Activated CD4-positive, alpha-beta memory T cell treated with anti-CD3 and anti-CD28 coated beads, Interleukin-2, amount 10 ng/mL, durations not matched to agents 7 days and 5 days (primary cell): ENCODE results near the gene SYNM. TPM values are rescaled to one million over a fixed set of nuclear protein-coding genes. Genes with fewer than 3 reads are reported as not detected.

ENCODE experiments used
- CTCF ChIA-PET: fragments of 350-600 bp; sonication (Branson Sonifier 250); formaldehyde crosslinking; loops from one replicate; lab custom pipeline; 2021; ENCODE audit warnings: antibody characterized with exemption, inconsistent platforms; lab: Charles Lee
- POLR2A ChIA-PET: fragments of 350-600 bp; sonication (Branson Sonifier 250); formaldehyde crosslinking; loops from one replicate; lab custom pipeline; 2021; ENCODE audit warnings: antibody characterized with exemption; lab: Charles Lee
- DNase-seq: peaks from one replicate; pipeline ENCODE4 v3.0.0-alpha.2; 2020
- H3K27ac Mint-ChIP-seq: one replicate; pipeline ENCODE4 v1.8.0; 2021; ENCODE audit warnings: mild to moderate bottlenecking, mixed read lengths
- H3K27me3 Mint-ChIP-seq: one replicate; pipeline ENCODE4 v1.8.0; 2021; ENCODE audit warnings: mixed read lengths
- H3K36me3 Mint-ChIP-seq: one replicate; pipeline ENCODE4 v1.8.0; 2021; ENCODE audit warnings: low read depth, mixed read lengths
- H3K4me1 Mint-ChIP-seq: one replicate; pipeline ENCODE4 v1.8.0; 2021; ENCODE audit warnings: mixed read lengths
- H3K4me3 Mint-ChIP-seq: one replicate; pipeline ENCODE4 v1.8.0; 2021; ENCODE audit warnings: mild to moderate bottlenecking, mixed read lengths
- H3K9me3 Mint-ChIP-seq: one replicate; pipeline ENCODE4 v1.8.0; 2021; ENCODE audit warnings: mixed read lengths
- total RNA-seq, 2 experiments: library from RNA; stranded (reverse); gene quantifications; one replicate each; pipeline ENCODE4 v1.2.3, GENCODE V29; 2021

SYNM gene
- total RNA-seq, 2 experiments from 2014 or later, result 5.5 to 5.7 TPM

DNA sequence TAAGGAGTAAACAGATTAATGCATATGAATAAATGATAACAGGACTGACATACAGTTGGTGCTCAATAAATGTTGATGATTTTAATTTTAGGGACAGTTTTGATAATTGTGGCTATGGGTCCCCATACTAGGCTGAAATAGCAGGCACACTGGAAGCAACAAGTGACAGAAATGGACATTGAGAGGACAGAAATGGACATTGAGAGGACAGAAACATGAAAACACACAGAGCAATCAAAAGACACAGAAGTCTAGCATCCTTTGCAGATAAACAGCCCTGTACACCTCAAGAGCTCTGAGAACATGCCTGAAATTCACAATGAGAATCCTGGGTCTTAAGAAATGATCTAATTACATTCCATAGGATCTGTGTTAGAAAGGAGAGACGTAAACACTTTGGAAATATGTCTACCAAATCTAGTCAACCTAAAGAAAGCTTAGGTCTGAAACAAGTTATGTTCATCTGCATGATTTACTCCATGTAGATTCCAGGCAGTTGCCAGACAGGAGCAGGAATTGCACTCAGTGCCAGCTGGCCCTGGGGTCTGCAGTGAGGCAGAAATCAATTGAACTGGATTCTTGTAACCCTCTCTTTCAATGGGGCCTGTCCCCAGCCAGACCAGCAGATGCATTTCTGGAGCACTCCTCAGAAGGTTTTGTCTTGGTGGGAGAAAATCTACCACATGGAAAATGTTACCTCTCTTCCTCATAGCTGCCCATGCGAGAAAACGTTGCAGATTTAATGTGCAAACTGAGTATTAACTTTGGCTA is 60.3 kb downstream of the SYNM start:
- Mint-ChIP-seq H3K4me1 (peaks cover 2% of the 10 kb centered on the region), H3K36me3 (no peaks in the 10 kb centered on the region), H3K27me3 (no peaks in the 10 kb centered on the region), H3K27ac (no peak overlapping the region), H3K4me3 (no peak overlapping the region), H3K9me3 (no peaks in the 10 kb centered on the region)
- POLR2A ChIA-PET, result no interaction called here
- DNase-seq, result no peak
- CTCF ChIA-PET, result no interaction called here

DNA sequence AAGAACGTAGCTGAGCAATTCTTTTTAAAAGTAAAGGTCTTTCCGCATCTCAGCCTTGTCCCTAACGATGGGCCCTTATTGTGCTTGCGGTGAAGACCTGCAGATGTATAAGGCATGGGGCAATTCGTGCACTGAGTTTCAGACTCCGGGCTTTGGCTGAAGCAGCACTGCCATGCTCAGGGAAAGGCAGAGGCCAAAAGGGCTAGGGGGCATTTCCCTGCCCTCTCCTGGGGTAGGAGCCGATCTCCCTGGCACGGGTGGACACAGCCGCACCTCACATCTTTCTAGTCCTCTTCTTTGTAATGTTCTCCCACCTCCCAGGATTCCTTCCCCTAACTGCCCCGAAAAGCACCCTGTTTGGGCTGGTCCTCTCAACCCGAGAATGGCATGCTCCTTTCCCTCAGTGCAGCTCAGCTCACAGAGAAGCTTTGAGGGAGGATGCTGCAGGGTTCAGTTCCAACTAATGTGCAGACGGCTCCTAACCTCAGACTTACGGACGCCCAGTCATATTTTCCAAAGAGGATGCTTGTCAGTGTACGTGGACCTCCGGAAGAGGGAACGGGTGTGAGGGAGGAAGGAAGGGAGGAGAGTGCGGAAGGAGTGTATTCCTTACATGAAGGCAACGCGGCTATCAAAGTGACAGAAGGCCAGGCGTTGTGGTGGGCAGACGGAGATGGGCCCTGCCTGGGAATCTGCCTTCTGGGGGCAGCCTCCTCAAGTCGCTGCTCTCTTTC is 61.2 kb downstream of the SYNM start:
- Mint-ChIP-seq H3K27ac (no peak overlapping the region), H3K9me3 (no peaks in the 10 kb centered on the region), H3K4me1 (peaks cover 2% of the 10 kb centered on the region), H3K27me3 (no peaks in the 10 kb centered on the region), H3K36me3 (no peaks in the 10 kb centered on the region), H3K4me3 (no peak overlapping the region)
- POLR2A ChIA-PET, result no interaction called here
- CTCF ChIA-PET, result no interaction called here
- DNase-seq, result no peak

GRCh38 chr15:99167201-99167600 is 62.3 kb downstream of the SYNM start:
- Mint-ChIP-seq H3K4me1 (peaks cover 2% of the 10 kb centered on the region), H3K9me3 (no peaks in the 10 kb centered on the region), H3K36me3 (no peaks in the 10 kb centered on the region), H3K4me3 (no peak overlapping the region), H3K27ac (no peak overlapping the region), H3K27me3 (no peaks in the 10 kb centered on the region)
- ChIA-PET CTCF (no interaction called here), POLR2A (no interaction called here)
- DNase-seq, result no peak

DNA sequence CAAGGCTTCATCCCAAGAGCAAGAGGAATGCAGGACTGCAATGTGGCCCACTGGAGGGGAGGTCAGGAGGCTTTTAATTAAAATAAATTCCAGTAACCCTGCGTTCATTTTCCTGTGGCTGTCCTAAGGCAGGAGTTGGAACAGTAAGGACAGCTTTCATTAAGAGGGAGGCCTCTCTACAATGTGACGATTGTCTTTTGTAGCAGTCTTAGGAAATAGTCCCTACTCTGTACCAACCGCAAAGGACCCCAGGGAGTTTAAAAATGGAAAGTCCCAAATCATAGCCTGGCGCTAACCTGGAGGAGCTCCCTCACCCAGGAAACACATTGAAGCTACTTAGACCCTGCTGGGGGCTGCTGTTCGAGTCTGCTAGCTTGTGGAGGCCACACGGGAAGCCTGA is 62.8 kb downstream of the SYNM start:
- Mint-ChIP-seq H3K36me3 (no peaks in the 10 kb centered on the region), H3K4me1 (peaks cover 2% of the 10 kb centered on the region), H3K4me3 (no peak overlapping the region), H3K9me3 (no peaks in the 10 kb centered on the region), H3K27me3 (no peaks in the 10 kb centered on the region), H3K27ac (no peak overlapping the region)
- POLR2A ChIA-PET, result no interaction called here
- no peak for DNase-seq
- CTCF ChIA-PET, result no interaction called here

- no peak for DNase-seq
- ChIA-PET POLR2A (no interaction called here), CTCF (no interaction called here)
- no peak overlapping the region for H3K4me3 Mint-ChIP-seq
- no peaks in the 10 kb centered on the region for H3K9me3 Mint-ChIP-seq
- H3K27ac Mint-ChIP-seq, result no peak overlapping the region
- no peaks in the 10 kb centered on the region for H3K4me1 Mint-ChIP-seq
- no peaks in the 10 kb centered on the region for H3K27me3 Mint-ChIP-seq
- no peaks in the 10 kb centered on the region for H3K36me3 Mint-ChIP-seq
Measured at GRCh38 chr15:99168601-99169580, 64.0 kb downstream of the SYNM start.

DNA sequence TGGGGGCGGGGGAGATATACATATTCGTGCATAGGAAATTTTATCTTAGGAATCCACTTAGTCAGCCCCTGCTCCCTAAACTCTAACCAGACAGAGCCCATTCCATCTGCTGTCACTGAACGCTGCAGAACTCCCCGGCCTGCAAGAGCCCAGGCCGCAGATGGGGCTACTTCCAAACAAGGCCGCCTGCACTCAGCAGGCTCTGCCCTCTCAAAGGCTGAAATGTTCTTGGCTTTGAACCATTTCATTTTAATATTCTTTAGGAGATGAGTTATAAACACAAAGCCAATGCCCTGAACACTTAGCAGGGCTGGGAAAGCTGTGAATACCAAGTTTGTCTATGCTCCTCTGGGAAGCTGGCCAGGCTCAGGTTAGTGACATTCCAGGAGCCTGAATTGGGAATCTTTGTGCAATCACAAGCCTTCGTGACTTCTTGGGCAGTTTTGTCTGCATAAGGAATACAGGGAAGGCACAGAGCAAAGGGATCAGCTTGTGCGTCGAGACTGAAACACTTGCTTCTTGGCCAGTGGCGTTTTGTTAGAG is 65.0 kb downstream of the SYNM start:
- Mint-ChIP-seq H3K4me1 (no peaks in the 10 kb centered on the region), H3K9me3 (no peaks in the 10 kb centered on the region), H3K4me3 (no peak overlapping the region), H3K27ac (no peak overlapping the region), H3K27me3 (no peaks in the 10 kb centered on the region), H3K36me3 (no peaks in the 10 kb centered on the region)
- DNase-seq, result no peak
- CTCF ChIA-PET, result no interaction called here
- POLR2A ChIA-PET, result no interaction called here

- CTCF ChIA-PET, result no interaction called here
- Mint-ChIP-seq H3K9me3 (no peaks in the 10 kb centered on the region), H3K4me1 (no peaks in the 10 kb centered on the region), H3K27me3 (no peaks in the 10 kb centered on the region), H3K36me3 (no peaks in the 10 kb centered on the region), H3K4me3 (no peak overlapping the region), H3K27ac (no peak overlapping the region)
- POLR2A ChIA-PET, result no interaction called here
- DNase-seq, result no peak
Measured at GRCh38 chr15:99170476-99171065, 65.7 kb downstream of the SYNM start.

DNA sequence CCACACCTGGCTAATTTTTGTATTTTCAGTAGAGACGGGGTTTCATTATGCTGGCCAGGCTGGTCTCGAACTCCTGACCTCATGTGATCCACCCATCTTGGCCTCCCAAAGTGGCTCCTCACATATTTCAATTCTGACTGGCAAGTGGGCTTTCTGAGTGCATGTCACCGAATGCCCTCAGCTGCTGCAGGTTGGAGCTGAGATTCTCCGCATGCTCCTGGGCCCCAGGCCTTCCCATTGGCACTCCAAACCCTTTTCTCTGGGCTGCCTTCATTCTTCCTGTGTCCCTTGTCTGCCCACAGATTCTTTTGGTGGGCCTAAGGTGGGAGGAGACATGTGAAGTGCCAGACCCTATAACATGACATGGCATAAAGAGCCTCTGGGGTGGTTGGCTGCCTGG is 67.3 kb downstream of the SYNM start:
- H3K27ac Mint-ChIP-seq, result no peak overlapping the region
- H3K4me1 Mint-ChIP-seq, result no peaks in the 10 kb centered on the region
- ChIA-PET CTCF (no interaction called here), POLR2A (no interaction called here)
- no peak overlapping the region for H3K4me3 Mint-ChIP-seq
- no peaks in the 10 kb centered on the region for H3K36me3 Mint-ChIP-seq
- DNase-seq, result no peak
- no peaks in the 10 kb centered on the region for H3K27me3 Mint-ChIP-seq
- H3K9me3 Mint-ChIP-seq, result no peaks in the 10 kb centered on the region

- H3K27ac Mint-ChIP-seq, result no peak overlapping the region
- DNase-seq, result no peak
- no peaks in the 10 kb centered on the region for H3K27me3 Mint-ChIP-seq
- CTCF ChIA-PET, result no interaction called here
- no peak overlapping the region for H3K4me3 Mint-ChIP-seq
- no peaks in the 10 kb centered on the region for H3K4me1 Mint-ChIP-seq
- no peaks in the 10 kb centered on the region for H3K36me3 Mint-ChIP-seq
- POLR2A ChIA-PET, result no interaction called here
- H3K9me3 Mint-ChIP-seq, result no peaks in the 10 kb centered on the region
Measured at GRCh38 chr15:99172989-99173388, 68.1 kb downstream of the SYNM start.

DNA sequence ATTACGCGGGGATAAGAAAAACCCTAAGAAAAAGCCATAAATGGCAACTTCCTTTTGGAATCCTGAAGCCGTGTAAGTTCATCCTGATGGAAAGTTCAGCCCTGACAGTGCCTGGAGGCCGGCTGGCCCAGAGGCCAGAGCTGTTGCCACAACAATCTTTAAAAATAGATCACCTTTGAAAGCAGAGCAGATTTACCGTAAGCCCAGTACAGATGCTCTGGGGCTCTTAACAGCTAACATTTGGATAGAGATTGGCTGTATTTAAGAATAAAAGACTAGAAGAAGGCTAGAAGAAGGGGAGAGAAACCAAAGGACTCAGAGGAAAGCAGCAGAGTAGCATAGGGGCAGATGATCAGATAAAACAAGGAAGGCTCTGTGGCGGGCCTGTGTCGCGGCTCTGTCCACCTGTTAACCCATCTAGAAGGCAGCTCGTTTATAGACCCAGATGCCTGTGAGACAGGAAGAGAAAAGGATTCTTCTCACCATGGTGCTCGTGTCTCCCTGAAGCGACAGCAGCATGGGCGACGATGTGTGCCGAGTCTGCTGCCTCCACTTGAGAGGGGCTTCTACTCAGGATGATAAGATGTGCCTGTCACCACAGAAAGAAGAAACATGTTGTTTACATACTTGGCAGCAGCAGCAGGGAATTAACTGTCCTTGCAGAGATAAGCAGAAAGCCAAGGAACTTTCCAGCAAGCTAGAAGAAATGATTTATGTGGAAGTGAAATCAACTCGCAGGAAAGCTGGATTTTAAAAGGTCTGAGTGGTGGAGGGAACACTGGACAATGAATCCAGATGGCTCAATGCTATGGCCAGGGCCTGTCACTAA is 69.9 kb downstream of the SYNM start:
- CTCF ChIA-PET, result no interaction called here
- no peak for DNase-seq
- Mint-ChIP-seq H3K9me3 (no peaks in the 10 kb centered on the region), H3K36me3 (no peaks in the 10 kb centered on the region), H3K4me1 (no peaks in the 10 kb centered on the region), H3K27ac (no peak overlapping the region), H3K4me3 (no peak overlapping the region), H3K27me3 (no peaks in the 10 kb centered on the region)
- POLR2A ChIA-PET, result interaction anchor here (0.7 kb wide), 1 partner anchor 48 kb away, joined by 4 read pairs; no protein-coding TSS in a partner anchor

GRCh38 chr15:99176757-99177156 is 71.9 kb downstream of the SYNM start:
- DNase-seq, result no peak
- no peaks in the 10 kb centered on the region for H3K36me3 Mint-ChIP-seq
- no peak overlapping the region for H3K27ac Mint-ChIP-seq
- H3K4me1 Mint-ChIP-seq, result no peaks in the 10 kb centered on the region
- ChIA-PET POLR2A (no interaction called here), CTCF (no interaction called here)
- no peaks in the 10 kb centered on the region for H3K27me3 Mint-ChIP-seq
- no peaks in the 10 kb centered on the region for H3K9me3 Mint-ChIP-seq
- no peak overlapping the region for H3K4me3 Mint-ChIP-seq

DNA sequence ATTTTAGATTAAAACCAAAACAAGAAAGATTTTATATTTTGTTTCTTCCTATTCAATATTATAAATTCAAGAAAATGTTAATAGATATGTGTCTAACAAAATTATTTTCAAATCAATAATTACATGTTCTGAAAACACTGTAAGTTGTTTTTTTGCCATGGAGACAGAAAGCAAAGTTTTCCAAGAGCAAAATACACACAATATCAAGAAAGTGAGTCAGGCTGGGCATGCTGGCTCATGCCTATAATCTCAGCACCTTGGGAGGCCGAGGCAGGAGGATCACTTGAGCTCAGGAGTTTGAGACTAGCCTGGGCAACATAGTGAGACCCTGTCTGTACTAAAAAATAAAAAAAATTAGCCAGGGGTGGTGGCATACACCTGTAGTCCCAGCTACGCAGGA is 72.8 kb downstream of the SYNM start:
- Mint-ChIP-seq H3K4me3 (no peak overlapping the region), H3K27ac (no peak overlapping the region), H3K4me1 (no peaks in the 10 kb centered on the region), H3K36me3 (no peaks in the 10 kb centered on the region), H3K9me3 (no peaks in the 10 kb centered on the region), H3K27me3 (no peaks in the 10 kb centered on the region)
- DNase-seq, result no peak
- ChIA-PET POLR2A (no interaction called here), CTCF (no interaction called here)
